SK-N-SH (cell line): Measurements from ENCODE around the gene PIAS3. TPM values are rescaled to one million over a fixed set of nuclear protein-coding genes. Genes with fewer than 3 reads are reported as not detected.

Experiments used
- CTCF ChIA-PET: fragments of 300-600, 350-600 bp; formaldehyde crosslinking; extraction: SDS; loops from one replicate; lab custom pipeline; 2021; lab: Yijun Ruan, JAX
- POLR2A ChIA-PET: fragments of 350-600 bp; sonication (Branson Sonifier 250); formaldehyde crosslinking; extraction: SDS; loops from one replicate; lab custom pipeline; 2020; ENCODE audit warnings: antibody characterized with exemption, inconsistent platforms; lab: Yijun Ruan, JAX
- DNase-seq: peaks from one replicate; pipeline ENCODE4 v3.0.0; 2012
- H2AFZ ChIP-seq: fragments of 200-600 bp; sonication (generic); 2 replicates; pipeline ENCODE4 v1.8.1; 2016; ENCODE audit warnings: antibody characterized with exemption, mild to moderate bottlenecking, low read depth
- H3F3A ChIP-seq: fragments of 200-600 bp; sonication (generic); replicated peaks from 2 replicates; pipeline ENCODE3; 2016; ENCODE audit warnings: antibody characterized with exemption, mild to moderate bottlenecking; ENCODE audit not compliant: insufficient read depth
- H3K27ac ChIP-seq, 2 experiments: fragments of 200-500 bp in 1 of 2; fragments of 200-600 bp in 1 of 2; sonication (Bioruptor generic) in 1 of 2; sonication (generic), shearing (Covaris generic) in 1 of 2; 2 replicates each; pipeline versions ENCODE4 v1.5.1 to v1.6.1; 2014 to 2016; ENCODE audit warnings: low read depth in 2 of 2, inconsistent platforms in 1 of 2, low read length in 1 of 2, mild to moderate bottlenecking in 1 of 2, mixed read lengths in 1 of 2
- H3K27me3 ChIP-seq: fragments of 200-600 bp; sonication (generic), shearing (Covaris generic); 2 replicates; pipeline ENCODE4 v1.6.1; 2016; ENCODE audit warnings: mixed run types; ENCODE audit not compliant: insufficient read depth
- H3K36me3 ChIP-seq, 2 experiments: fragments of 200-500 bp in 1 of 2; fragments of 200-600 bp in 1 of 2; sonication (Bioruptor generic) in 1 of 2; sonication (generic) in 1 of 2; replicated peaks in 1 of 2; 2 replicates each; pipeline versions ENCODE3 to v1.5.1; 2014 to 2016; ENCODE audit warnings: low read length in 1 of 2, mild to moderate bottlenecking in 1 of 2; ENCODE audit not compliant: insufficient read depth in 2 of 2, control insufficient read depth in 1 of 2
- H3K4me1 ChIP-seq, 2 experiments: fragments of 200-500 bp in 1 of 2; fragments of 200-600 bp in 1 of 2; sonication (Bioruptor generic) in 1 of 2; sonication (generic), shearing (Covaris generic) in 1 of 2; 2 replicates each; pipeline versions ENCODE4 v1.5.1 to v1.6.1; 2014 to 2016; ENCODE audit warnings: low read depth in 1 of 2, low read length in 1 of 2, mixed run types in 1 of 2; ENCODE audit not compliant: insufficient read depth in 2 of 2, control insufficient read depth in 1 of 2
- H3K4me2 ChIP-seq: fragments of 200-600 bp; sonication (generic), shearing (Covaris generic); 2 replicates; pipeline ENCODE4 v1.6.1; 2017; ENCODE audit warnings: mixed run types
- H3K4me3 ChIP-seq, 2 experiments: fragments of 200-500 bp in 1 of 2; fragments of 200-600 bp in 1 of 2; sonication (Bioruptor generic) in 1 of 2; sonication (generic), shearing (Covaris generic) in 1 of 2; 2 replicates each; pipeline versions ENCODE4 v1.5.1 to v1.8.1; 2014 to 2016; ENCODE audit warnings: low read depth in 2 of 2, inconsistent platforms in 1 of 2, low read length in 1 of 2, mild to moderate bottlenecking in 1 of 2, mixed read lengths in 1 of 2, moderate library complexity in 1 of 2
- H3K79me2 ChIP-seq: fragments of 200-600 bp; sonication (generic); 2 replicates; pipeline ENCODE4 v1.8.1; 2017; ENCODE audit warnings: mild to moderate bottlenecking; ENCODE audit not compliant: insufficient read depth
- H3K9ac ChIP-seq: fragments of 200-600 bp; sonication (generic); 2 replicates; pipeline ENCODE4 v1.6.1; 2017; ENCODE audit warnings: mixed run types
- H3K9me2 ChIP-seq: fragments of 200-600 bp; sonication (generic); 2 replicates; pipeline ENCODE4 v1.6.1; 2017; ENCODE audit warnings: mixed run types
- H3K9me3 ChIP-seq: fragments of 200-600 bp; sonication (generic); 2 replicates; pipeline ENCODE4 v1.6.1; 2017; ENCODE audit warnings: mixed run types, mild to moderate bottlenecking, moderate library complexity
- H4K20me1 ChIP-seq: fragments of 200-600 bp; sonication (generic); 2 replicates; pipeline ENCODE4 v1.6.1; 2017; ENCODE audit warnings: mild to moderate bottlenecking, mixed run types; ENCODE audit not compliant: insufficient read depth
- CHD2 ChIP-seq: fragments of 150-350 bp; IDR thresholded peaks from 2 replicates; pipeline ENCODE4 v1.6.1; 2018; ENCODE audit warnings: low read length; ENCODE audit not compliant: partially characterized antibody
- CTCF ChIP-seq: fragments of 200-600 bp; sonication (generic); IDR thresholded peaks from 2 replicates; pipeline ENCODE4 v1.6.1; 2017; ENCODE audit warnings: antibody characterized with exemption, mild to moderate bottlenecking, moderate library complexity
- ELF1 ChIP-seq: IDR thresholded peaks from 2 replicates; pipeline ENCODE4 v1.4.0; 2012
- EP300 ChIP-seq, 2 experiments: IDR thresholded peaks; 2 replicates each; pipeline versions ENCODE4 v1.4.0 to v1.6.1; 2012; ENCODE audit warnings: borderline replicate concordance in 1 of 2, low read depth in 1 of 2, low read length in 1 of 2
- EZH2phosphoT487 ChIP-seq: fragments of 200-600 bp; sonication (generic); IDR thresholded peaks from 2 replicates; pipeline ENCODE4 v1.6.1; 2017; ENCODE audit warnings: low read depth, mixed run types, mild to moderate bottlenecking, antibody characterized with exemption, moderate library complexity, borderline replicate concordance
- FOXJ3 ChIP-seq: sonication (generic); formaldehyde crosslinking; IDR thresholded peaks from 2 replicates; pipeline ENCODE4 v1.5.1; 2020; ENCODE audit warnings: mild to moderate bottlenecking, missing genetic modification reagents
- FOXM1 ChIP-seq: IDR thresholded peaks from 2 replicates; pipeline ENCODE4 v1.4.0; 2012; ENCODE audit warnings: low read depth, mild to moderate bottlenecking
- IRF3 ChIP-seq: fragments of 150-350 bp; IDR thresholded peaks from 2 replicates; pipeline ENCODE4 v1.6.1; 2016; ENCODE audit warnings: mild to moderate bottlenecking, low read depth, low read length
- JUND ChIP-seq: IDR thresholded peaks from 2 replicates; pipeline ENCODE4 v1.4.0; 2012
- MXI1 ChIP-seq: IDR thresholded peaks from 2 replicates; pipeline ENCODE4 v1.6.1; 2012; ENCODE audit warnings: mild to moderate bottlenecking, low read depth, low read length, improper control_type of control experiment
- NFIC ChIP-seq: IDR thresholded peaks from 2 replicates; pipeline ENCODE4 v1.4.0; 2012; ENCODE audit warnings: borderline replicate concordance
- NRF1 ChIP-seq: IDR thresholded peaks from 2 replicates; pipeline ENCODE4 v1.6.1; 2012; ENCODE audit warnings: low read depth, mild to moderate bottlenecking, low read length
- REST ChIP-seq: IDR thresholded peaks from 2 replicates; pipeline ENCODE4 v1.6.1; 2012; ENCODE audit warnings: mild to moderate bottlenecking, low read depth, low read length, moderate library complexity
- RXRA ChIP-seq: IDR thresholded peaks from 2 replicates; pipeline ENCODE4 v1.4.0; 2012; ENCODE audit warnings: low read depth, mild to moderate bottlenecking, borderline replicate concordance
- SIN3A ChIP-seq: IDR thresholded peaks from 2 replicates; pipeline ENCODE4 v1.6.1; 2012; ENCODE audit warnings: low read depth, mild to moderate bottlenecking, low read length, moderate library complexity, borderline replicate concordance
- SMC3 ChIP-seq: IDR thresholded peaks from 2 replicates; pipeline ENCODE4 v1.6.1; 2012; ENCODE audit warnings: low read depth, low read length, improper control_type of control experiment
- TAF1 ChIP-seq: IDR thresholded peaks from 2 replicates; pipeline ENCODE4 v1.6.1; 2012; ENCODE audit warnings: low read depth, mild to moderate bottlenecking, low read length, moderate library complexity, borderline replicate concordance
- TCF12 ChIP-seq: IDR thresholded peaks from 2 replicates; pipeline ENCODE4 v1.4.0; 2012
- TEAD4 ChIP-seq: IDR thresholded peaks from 2 replicates; pipeline ENCODE4 v1.4.0; 2012; ENCODE audit warnings: mild to moderate bottlenecking, borderline replicate concordance; ENCODE audit not compliant: insufficient read depth
- WGBS: methylation state at CpG from one replicate; pipeline ENCODE4 v1.1.6; 2017; ENCODE audit warnings: low lambda C conversion rate; 5-methylcytosine and 5-hydroxymethylcytosine counted together
- polyA plus RNA-seq, 3 experiments: library from polyadenylated mRNA; depleted of rRNA; stranded (reverse); fragments of >200 nt; gene quantifications; 2 replicates each; pipeline ENCODE4 v1.2.3, GENCODE V29; 2012
- TF ChIP-seq, protein P1 (sequence below): fragments of 150-350 bp; IDR thresholded peaks from 2 replicates; pipeline ENCODE4 v1.6.1; 2017; ENCODE audit warnings: antibody characterized with exemption, low read length, low read depth, borderline replicate concordance

PIAS3 gene
- polyA plus RNA-seq, 1 of the 3 experiments (the other 2 are of a cell fraction), result 35.5 TPM

DNA sequence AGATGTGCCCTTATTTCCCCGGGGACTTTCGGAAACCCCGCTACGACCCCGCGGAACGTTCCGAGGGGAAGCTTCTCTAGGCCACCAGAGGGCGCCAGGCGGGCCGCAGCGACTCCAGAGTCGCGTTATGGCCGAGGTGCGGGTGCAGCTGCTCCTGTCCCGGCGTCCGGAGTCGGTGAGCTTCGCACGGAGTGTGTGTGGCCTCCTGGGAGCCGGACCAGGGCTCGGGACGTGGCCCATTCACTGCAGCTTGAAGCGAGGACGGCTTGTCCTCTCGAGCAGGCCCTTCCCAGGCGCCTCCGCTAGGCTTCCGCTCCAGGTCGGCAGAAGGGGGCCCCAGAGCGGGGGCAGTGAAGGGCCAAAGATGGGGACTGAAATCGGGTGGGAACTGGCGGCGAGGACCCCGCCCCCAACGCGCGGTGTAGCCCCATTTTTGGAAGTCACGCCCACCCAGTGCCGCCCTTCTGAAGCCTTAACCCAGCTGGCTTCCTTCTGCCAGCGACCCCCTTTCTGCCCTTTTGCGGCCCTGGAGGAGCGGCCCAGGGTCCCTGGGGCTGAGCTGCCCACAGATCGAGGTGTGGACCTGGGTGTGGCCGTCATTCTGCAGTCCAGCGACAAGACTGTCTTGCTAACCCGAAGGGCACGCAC, 13.2 kb downstream of the PIAS3 start, which contains the start of gene NUDT17 (continued):
- TF ChIP-seq IRF3 (no peak), MXI1 (peak; percentile 55; the same call in 1 of the 2 replicates), TAF1 (peak; percentile 64), SIN3A (peak; percentile 75; the same call in 1 of the 2 replicates), SMC3 (peak; percentile 75), CHD2 (peak; percentile 41), TCF12 (no peak), ELF1 (no peak), EZH2phosphoT487 (no peak)

GRCh38 chr1:145845144-145845513, 13.8 kb downstream of the PIAS3 start:
- H3F3A ChIP-seq, result peaks cover 46% of the 10 kb centered on the region
- H3K4me1 ChIP-seq, result peaks cover 1 to 13% of the 10 kb centered on the region in 2 experiments; a peak in 2 of 4 replicates
- peak overlapping the region; percentile 60 to 68 for H3K4me3 ChIP-seq
- ChIA-PET POLR2A (interaction anchor here (0.7 to 5.6 kb wide), 3 partner anchors 13 to 82 kb away, joined by 3 to 66 read pairs (median 4); partner anchors contain the start of genes PIAS3, POLR3C, RBM8A and RNF115), CTCF (interaction anchor here (0.6 to 5.7 kb wide), 38 partner anchors 8 to 246 kb away, joined by 3 to 162 read pairs (median 6); partner anchors contain the start of genes ANKRD34A, ANKRD35, HJV and ITGA10)
- no peak overlapping the region; a peak in 1 of 4 replicates for H3K27ac ChIP-seq
- H3K36me3 ChIP-seq, result peaks cover 35 to 57% of the 10 kb centered on the region in 2 experiments
- peak overlapping the region; percentile 77; the same call in 1 of the 2 replicates for H2AFZ ChIP-seq
- DNase-seq, result no peak
- peak overlapping the region; percentile 96 for H3K4me2 ChIP-seq
- no peaks in the 10 kb centered on the region for H3K9me2 ChIP-seq
- no peaks in the 10 kb centered on the region for H3K9me3 ChIP-seq
- peak overlapping the region; percentile 73 for H3K9ac ChIP-seq
- no peaks in the 10 kb centered on the region for H4K20me1 ChIP-seq
- under 1% methylated on average over 4 of the region's 4 CpGs for WGBS
- no peaks in the 10 kb centered on the region for H3K79me2 ChIP-seq
- no peaks in the 10 kb centered on the region for H3K27me3 ChIP-seq
- no peak for TF ChIP-seq TCF12
- no peak for TF ChIP-seq EP300 (IDR thresholded peaks at IDR 0.05; ENCODE audit: borderline replicate concordance in 1 of 2, low read depth in 1 of 2, low read length in 1 of 2)
- TF ChIP-seq NFIC, result no peak
- TF ChIP-seq REST, result no peak
- TF ChIP-seq, protein P1, sequence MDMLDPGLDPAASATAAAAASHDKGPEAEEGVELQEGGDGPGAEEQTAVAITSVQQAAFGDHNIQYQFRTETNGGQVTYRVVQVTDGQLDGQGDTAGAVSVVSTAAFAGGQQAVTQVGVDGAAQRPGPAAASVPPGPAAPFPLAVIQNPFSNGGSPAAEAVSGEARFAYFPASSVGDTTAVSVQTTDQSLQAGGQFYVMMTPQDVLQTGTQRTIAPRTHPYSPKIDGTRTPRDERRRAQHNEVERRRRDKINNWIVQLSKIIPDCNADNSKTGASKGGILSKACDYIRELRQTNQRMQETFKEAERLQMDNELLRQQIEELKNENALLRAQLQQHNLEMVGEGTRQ, result no peak
- TF ChIP-seq FOXJ3 (CRISPR knock-in tag), result no peak
- no peak for TF ChIP-seq JUND
- no peak for TF ChIP-seq NRF1
- no peak for TF ChIP-seq IRF3
- TF ChIP-seq TEAD4, result no peak
- no peak for TF ChIP-seq RXRA
- TF ChIP-seq TAF1, result no peak
- no peak for TF ChIP-seq FOXM1
- TF ChIP-seq CTCF, result no peak
